Measurements from ENCODE around the gene SLC12A2. TPM values are rescaled to one million over a fixed set of nuclear protein-coding genes. Genes with fewer than 3 reads are reported as not detected.

The SLC12A2 gene
- total and polyA plus RNA-seq, 2 of the 4 experiments (the other 2 are of a cell fraction): 5.6 to 30.3 TPM

- Histone ChIP-seq H3K9me3 (ENCODE audit: control insufficient read depth, insufficient read depth, low read length) (no peaks in the 10 kb centered on the region), H2AFZ (replicated peaks; ENCODE audit: low read length, poor library complexity) (no peak overlapping the region), H3K18ac (ENCODE audit: low read depth, low read length) (no peak overlapping the region), H3K27ac (ENCODE audit: insufficient read depth, low read length) (no peak overlapping the region), H2BK20ac (ENCODE audit: low read depth, low read length) (no peak overlapping the region), H3K56ac (ENCODE audit: extremely low read depth, insufficient read depth, low read length) (no peak overlapping the region), H3K27me3 (ENCODE audit: control insufficient read depth, insufficient read depth, low read length) (peaks cover 2% of the 10 kb centered on the region), H3K9me1 (ENCODE audit: insufficient read depth, low read length) (no peaks in the 10 kb centered on the region), H4K91ac (ENCODE audit: insufficient read depth, low read depth, low read length) (no peak overlapping the region), H3K79me1 (ENCODE audit: low read depth in 1 of 2, low read length in 2 of 2) (no peaks in the 10 kb centered on the region), H4K5ac (ENCODE audit: low read depth, low read length) (no peak overlapping the region), H3K4me1 (ENCODE audit: control insufficient read depth, insufficient read depth, low read length) (peaks cover 5% of the 10 kb centered on the region), H2AK5ac (ENCODE audit: low read depth, low read length) (no peak overlapping the region), H3K9ac (ENCODE audit: low read depth, low read length) (no peak overlapping the region), H3K4me3 (ENCODE audit: insufficient read depth, low read depth, low read length) (no peak overlapping the region), H3K14ac (replicated peaks; ENCODE audit: low read depth, low read length) (no peak overlapping the region), H3K23ac (ENCODE audit: low read depth, low read length) (no peak overlapping the region), H4K20me1 (ENCODE audit: insufficient read depth, low read length) (no peaks in the 10 kb centered on the region), H2AK9ac (replicated peaks; ENCODE audit: low read depth, low read length, poor library complexity) (no peak overlapping the region), H2BK120ac (ENCODE audit: low read depth, low read length) (no peak overlapping the region), H2BK5ac (ENCODE audit: low read depth, low read length, poor library complexity, severe bottlenecking) (no peak overlapping the region), H3K4ac (ENCODE audit: low read depth, low read length) (no peak overlapping the region), H2BK15ac (ENCODE audit: low read depth, low read length) (no peak overlapping the region), H3K4me2 (ENCODE audit: low read depth, low read length) (no peak overlapping the region), H3K36me3 (ENCODE audit: control insufficient read depth, insufficient read depth, low read length) (no peaks in the 10 kb centered on the region), H4K8ac (ENCODE audit: low read depth in 2 of 2, low read length in 2 of 2) (no peak overlapping the region)
- DNase-seq: peak; percentile 76
- POLR2A ChIA-PET (ENCODE audit: unreplicated experiment): no interaction called here
- no CpG with 5 or more reads among the region's 4 CpGs for WGBS, 2 experiments (ENCODE audit: extremely low coverage in 2 of 2, insufficient read length in 1 of 2)
- ATAC-seq (ENCODE audit: low read depth): no peak
- dilution Hi-C loops (cut with HindIII; ENCODE audit: low sequenced_read_pairs, unreplicated experiment) (no loop called here), in situ Hi-C loops (cut with MboI; ENCODE audit: low sequenced_read_pairs) (loop anchor here (10.0 kb wide), 1 partner anchor 294 kb away; no protein-coding TSS in a partner anchor), intact Hi-C loops (cut with micrococcal nuclease) (no loop called here)
- no TSS peak for BruUV-seq (replicated peaks)
- TF ChIP-seq, protein P1, sequence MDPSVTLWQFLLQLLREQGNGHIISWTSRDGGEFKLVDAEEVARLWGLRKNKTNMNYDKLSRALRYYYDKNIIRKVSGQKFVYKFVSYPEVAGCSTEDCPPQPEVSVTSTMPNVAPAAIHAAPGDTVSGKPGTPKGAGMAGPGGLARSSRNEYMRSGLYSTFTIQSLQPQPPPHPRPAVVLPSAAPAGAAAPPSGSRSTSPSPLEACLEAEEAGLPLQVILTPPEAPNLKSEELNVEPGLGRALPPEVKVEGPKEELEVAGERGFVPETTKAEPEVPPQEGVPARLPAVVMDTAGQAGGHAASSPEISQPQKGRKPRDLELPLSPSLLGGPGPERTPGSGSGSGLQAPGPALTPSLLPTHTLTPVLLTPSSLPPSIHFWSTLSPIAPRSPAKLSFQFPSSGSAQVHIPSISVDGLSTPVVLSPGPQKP (IDR thresholded peaks at IDR 0.05; ENCODE audit: borderline replicate concordance, low read depth, low read length): no peak
- TF ChIP-seq RFX5 (IDR thresholded peaks at IDR 0.05; ENCODE audit: low read depth, low read length): no peak
- CTCF ChIA-PET: interaction anchor here (1.4 kb wide), 1 partner anchor 323 kb away, joined by 3 read pairs; no protein-coding TSS in a partner anchor
Observed at GRCh38 chr5:128199104-128199503, 115.5 kb downstream of the SLC12A2 start.

Measured in IMR-90 (cell line).